HPDE6-E6E7 (cell line): ENCODE results near the gene SLC26A11.
"Not testable (repeated sequence)": the region's sequence is repeated elsewhere in the genome, so short reads cannot be mapped to it uniquely, and the experiment has no call there.

Experiments
- DNase-seq: peaks from one replicate; pipeline ENCODE4 v3.0.0; 2011; ENCODE audit warnings: missing footprints; ENCODE audit errors: extremely low spot score

SLC26A11 gene

DNA sequence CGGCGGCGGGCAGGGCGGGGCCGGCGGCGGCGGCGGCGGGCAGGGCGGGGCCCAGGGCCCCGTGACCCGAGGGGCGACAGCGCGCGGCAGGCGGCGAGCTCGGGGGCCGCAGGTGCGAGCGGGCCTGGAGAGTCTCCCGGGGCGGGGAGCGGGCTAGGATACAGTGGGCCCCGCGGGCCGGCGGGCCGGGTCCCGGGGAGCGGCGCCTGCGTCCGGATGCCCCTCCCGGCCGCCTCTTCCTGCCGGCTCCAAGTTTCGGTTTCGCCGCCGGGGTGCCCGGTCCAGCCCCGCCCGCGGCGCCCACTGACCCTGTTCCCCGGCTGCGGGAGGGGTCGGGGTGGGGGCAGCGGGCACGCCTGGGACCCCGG is 40.5 kb downstream of the SLC26A11 start, which contains the start of gene RNF213:
Gene RNF213 (plus strand): TSS at position 62 of the 368 bp plus-strand sequence. CDS start 2,830 bp downstream, outside the sequence.
- DNase-seq: peak; percentile 51

DNA sequence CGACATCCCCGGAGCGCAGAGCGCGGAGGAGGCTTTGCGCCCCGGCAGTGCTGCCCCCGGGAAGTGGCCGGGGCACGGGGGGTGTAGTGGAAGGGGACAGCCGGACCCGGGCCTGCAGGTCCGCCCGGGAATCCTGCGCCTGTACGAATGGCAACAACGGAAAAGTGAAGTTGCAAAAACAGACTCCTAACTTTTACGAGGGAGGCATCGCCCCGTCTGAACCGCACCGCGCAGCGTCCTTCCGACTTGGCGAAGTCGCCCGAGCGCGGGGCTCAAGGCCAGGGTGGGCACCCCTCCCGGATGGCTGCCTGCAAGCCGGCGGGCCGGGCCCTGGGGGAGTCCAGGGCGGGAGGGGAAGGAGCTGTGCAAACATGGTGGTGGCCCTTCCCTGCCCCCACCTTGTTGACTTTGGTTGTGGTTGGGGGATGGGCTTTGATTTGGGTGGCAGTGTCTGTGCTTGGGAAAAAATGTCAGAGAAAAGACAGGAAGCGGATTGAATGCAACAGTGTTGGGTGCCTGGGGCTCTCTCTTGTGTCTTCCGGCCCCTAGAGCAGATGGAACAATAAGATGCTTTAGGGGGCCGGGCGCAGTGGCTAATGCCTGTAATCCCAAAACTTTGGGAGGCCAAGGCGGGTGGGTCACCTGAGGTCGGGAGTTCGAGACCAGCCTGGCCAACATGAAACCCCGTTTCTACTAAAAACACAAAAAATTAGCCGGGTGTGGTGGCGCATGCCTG is 41.1 kb downstream of the SLC26A11 start:
- no peak for DNase-seq

DNA sequence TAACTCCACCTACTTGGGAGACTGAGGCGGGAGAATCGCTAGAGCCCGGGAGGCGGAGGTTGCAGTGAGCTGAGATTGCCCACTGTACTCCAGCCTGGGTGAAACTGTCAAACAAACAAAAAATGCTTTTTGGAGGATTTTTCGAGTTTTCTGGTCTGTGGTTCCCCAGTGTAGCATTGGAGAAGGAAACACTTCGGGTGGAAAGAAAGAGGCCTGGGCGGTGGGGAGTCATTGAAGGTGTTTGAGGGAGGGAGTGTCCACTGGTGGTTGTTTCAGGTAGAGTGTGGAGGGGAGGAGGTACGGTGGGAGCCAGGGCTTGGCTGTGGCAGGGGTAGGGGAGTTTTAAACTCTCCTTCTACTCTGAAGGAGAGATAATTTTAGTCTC is 41.7 kb downstream of the SLC26A11 start:
- DNase-seq: no peak

DNA sequence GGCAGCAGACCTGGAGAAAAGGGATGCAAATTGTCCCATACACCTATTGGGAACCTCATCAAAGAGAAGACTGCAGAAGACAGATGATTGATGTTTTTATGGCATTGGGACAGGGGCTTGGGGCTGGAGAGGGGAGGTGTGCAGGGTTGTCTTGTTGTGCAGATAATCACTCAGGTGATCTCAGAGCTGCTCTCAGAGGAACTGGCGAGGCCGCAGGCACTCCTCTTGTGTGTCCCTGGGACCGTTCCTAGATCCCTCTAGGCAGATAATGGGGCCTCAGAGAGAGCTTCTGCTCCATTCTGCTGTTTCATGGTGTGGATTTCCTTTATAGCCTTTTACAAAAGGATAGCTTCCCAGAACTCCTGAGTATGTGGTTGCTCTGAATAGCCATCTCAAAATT is 42.1 kb downstream of the SLC26A11 start:
- no peak for DNase-seq

DNA sequence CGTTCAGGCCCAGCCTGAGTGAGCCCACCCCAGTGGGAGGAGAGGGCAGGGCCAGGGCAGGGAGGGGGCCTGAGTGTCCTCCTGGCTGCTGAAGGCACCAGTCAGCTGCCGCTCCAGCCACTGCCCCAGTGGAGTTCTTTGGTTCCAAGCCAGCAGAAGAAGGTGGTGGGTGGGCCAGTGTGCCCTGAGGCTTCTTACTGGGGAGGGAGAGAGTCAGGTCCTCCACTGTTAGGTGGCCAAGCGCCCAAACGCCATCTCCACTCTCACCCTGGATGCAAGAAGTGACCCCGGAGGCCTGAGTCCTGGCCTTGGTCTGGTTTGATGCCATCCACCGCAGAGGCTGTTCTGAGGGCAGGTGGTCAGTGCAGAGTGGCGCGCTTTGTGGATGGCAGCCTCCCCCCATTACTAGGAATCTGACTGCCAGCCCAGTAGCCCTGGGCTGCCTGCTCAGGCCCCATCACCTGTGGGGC is 42.6 kb downstream of the SLC26A11 start:
- DNase-seq: no peak

DNA sequence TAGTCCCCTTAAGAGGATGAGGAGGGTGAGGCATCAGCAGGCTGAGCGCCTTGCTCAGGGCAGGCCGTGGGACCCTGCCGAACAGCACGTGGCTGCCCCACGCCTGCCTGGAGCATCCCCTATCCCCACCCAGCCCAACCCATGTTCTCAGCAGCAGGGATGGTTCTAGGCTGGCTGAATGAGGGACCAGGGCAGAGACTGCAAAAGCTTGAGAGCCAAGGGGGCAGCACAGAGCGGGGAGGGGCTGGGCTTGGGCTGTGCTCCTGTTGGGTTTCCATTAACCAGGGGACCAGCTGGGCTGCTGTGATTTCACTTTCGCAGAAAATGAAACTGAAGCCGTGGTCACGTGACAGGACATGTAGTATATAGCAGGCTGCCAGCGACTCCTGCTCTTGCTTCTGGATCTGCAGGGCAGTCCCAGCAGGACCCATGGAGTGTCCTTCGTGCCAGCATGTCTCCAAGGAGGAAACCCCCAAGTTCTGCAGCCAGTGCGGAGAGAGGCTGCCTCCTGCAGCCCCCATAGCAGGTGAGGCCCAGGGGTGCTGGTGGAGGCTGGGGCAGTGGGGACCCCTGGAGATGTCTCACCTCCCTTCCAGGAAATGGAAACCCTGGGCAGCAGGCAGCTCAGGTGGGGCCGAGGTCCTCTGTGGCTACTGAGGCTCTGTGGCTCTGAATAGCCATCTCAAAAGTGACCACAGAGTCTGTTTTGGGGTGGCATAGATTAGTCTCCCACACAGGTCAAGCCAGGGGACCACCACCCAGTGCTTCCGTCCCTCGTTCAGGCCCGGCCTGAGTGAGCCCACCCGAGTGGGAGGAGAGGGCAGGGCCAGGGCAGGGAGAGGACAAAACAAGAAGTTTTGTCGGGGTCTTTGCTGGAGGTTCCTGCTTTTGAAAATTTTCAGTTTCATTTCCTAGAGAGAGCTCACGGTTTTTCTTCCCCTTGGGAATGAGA is 43.3 kb downstream of the SLC26A11 start:
- peak; percentile 42 for DNase-seq

DNA sequence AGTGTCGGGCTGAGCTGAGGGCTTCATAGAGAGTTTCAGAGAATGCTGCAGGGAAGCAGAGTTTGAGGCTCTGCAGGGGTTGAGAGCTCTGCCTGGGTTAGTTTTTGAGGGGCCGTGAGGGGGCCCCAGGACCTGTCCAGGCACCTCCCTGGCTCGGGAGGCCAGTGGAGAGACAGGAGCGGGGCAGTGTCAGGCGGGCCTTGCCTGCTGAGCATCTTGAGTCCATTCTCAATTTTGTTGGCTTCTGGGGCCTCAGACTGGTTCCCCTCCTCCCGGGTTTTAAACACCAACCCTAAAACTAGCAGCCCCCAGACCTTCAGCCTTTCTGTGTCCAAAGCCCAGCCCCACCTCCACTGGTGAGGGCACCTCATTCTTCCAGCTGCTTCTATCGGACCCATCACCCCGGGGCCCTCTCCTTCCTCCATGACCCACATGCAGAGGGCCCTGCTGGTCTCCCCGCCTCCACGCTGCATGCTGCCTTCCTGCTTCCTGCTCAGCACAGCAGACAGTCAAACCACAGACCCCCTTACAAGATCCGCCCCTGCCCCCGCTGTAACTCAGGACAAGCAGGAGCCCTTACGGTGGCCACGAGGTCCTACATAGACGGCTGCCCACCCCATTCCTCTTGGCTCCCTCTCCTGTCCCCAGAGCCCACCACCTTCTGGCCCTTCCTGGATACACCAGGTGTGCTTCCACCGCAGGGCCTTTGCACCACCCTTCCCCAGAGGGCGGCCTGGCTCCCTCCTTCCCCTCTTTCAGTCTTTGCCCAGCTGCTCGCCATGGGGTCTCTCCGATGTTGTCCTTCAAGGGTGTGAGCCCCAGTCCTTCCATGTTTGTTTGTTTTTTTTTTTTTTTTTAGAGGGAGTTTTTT is 44.2 kb downstream of the SLC26A11 start:
- DNase-seq: no peak

DNA sequence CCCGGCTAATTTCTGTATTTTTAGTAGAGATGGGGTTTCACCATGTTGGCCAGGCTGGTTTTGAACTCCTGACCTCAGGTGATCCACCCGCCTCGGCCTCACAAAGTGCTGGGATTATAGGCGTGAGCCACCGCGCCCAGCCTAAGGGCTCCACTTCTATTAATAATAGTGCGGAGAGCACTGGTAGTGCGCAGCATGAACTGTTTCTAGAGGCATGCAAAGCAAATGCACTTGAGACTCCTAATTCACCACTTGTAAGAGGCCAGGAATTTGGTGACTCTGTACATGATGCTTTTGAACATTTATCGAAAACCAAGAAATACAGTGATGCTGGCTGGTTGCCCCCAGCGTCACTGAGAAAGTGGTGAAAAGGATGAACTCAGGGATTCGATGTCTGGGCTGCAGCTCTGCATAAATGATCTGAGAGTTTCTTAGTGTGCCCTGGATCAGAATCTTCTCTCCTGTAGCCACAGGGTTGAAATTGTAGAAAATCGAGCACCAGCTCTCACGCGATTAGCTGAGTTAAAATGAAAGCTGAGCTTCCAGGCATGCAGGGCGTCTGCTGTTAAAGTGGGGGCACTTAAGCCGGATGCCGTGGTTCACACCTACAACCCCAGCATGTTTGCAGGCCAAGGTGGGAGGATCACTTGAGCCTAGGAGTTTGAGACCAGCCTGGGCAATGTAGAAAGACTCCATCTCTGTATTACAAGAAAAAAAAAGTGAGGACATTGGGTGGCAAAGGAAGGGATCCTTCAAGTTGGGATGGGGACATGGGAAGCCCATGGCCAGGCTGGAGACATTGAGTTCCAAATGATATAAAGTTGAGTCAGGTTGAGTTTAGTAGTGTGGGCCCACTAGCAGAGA is 45.2 kb downstream of the SLC26A11 start:
- DNase-seq: no peak

DNA sequence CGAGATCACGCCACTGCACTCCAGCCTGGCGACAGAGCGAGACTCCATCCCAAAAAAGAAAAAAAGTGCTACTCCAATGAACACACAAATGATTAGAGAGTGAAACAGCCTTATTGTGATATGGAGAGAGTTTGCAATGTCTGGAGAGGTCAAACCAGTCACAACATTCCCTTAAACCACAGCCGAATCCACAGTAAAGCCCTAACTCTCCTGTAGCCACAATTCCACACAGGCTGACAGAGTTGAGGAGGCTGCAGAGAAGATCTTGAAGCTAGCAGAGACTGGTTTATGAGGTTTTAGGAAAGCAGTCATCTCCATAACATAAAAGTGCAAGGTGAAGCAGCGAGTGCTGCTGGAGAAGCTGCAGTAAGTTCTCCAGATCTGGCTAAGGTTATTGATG is 47.2 kb downstream of the SLC26A11 start:
- DNase-seq: no peak

DNA sequence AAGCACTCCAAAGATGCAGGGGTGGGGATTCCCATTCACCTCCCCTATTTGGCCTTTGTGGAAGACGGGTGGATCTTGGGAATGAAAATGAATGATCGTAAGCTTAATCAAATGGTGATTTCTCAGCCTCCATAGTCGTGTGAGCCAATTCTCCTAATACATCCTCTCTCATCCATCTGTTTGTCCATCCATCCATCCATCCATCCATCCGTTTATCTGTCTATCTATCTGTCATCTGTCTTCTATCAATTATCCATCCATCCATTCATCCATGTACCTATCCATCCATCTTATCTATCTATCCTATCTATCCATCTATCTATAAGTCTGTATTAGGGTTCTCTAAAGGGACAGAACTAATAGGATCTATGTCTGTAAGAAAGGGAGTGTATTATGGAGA is 48.2 kb downstream of the SLC26A11 start:
- no peak for DNase-seq

DNA sequence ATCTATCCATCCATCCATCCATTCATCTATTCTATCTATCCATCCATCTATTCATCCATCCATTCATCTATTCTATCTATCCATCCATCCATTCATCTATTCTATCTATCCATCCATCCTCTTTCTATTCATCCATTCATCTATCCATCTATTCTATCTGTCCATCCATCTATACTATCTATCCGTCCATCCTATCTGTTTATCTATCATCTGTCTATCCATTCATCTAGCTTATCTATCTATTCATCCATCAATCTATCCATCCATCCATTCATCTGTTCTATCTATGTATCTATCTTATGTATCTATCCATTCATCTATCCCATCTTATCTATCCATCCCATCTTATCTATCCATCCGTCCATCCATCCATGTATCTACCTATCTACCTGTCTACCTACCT is 49.2 kb downstream of the SLC26A11 start:
- no peak for DNase-seq

DNA sequence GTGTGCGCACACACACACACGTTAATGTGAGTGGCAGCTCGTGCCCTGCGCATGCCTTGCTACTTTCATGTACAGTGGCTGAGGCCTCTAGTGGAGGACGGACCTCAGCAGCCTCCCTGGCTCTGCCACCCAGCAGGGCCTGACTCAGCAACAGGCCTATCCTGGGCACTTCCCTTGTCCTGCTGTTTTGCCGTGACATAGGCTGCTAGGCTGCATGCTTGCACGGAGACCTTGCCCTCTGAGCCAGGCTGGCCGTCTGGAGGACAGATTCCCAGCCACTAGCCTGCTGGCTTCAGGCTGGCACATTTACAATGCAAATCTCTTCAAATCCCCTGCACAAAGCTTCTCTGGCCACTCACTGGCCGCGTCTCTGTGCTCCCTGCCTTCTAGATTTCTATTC is 49.9 kb downstream of the SLC26A11 start:
- no peak for DNase-seq

DNA sequence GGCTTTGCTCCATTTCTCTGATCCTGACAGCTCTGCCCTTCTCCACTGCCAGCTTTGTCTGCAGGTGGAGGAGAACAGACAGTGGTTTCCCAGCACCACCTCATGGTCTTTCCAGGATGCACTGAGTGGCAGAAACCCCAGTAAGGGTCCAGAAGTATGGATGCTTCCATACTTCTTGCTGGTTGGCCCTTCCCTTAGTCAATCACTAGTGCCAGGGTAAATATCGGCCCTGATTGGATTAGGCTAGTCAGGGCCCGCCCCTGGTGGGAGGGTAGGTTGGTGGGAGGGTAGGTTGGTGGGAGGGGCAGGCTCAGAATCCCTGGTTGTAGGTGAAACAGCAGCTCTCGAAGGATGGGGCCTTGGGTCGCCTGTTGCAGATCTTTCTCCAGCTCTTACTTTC is 50.6 kb downstream of the SLC26A11 start:
- no peak for DNase-seq

DNA sequence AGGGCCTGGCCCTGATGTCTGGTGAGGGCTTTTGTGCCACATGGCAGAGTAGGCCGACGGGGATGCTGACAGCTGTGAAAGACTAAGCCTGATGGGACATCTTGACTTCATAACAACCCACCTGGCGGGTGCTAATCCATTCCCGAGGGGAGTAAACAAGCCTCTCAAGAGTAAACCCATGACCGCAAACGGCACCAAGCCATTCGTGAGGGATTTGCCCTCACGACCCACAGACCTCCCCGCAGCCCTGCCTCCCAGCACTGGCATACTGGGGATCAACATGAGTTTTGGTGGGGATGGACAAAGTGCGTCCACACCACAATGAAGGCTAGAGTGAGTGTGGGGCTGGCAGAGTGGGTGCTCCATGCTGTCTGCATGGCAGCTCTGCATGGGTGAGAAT is 52.1 kb downstream of the SLC26A11 start:
- no peak for DNase-seq

DNA sequence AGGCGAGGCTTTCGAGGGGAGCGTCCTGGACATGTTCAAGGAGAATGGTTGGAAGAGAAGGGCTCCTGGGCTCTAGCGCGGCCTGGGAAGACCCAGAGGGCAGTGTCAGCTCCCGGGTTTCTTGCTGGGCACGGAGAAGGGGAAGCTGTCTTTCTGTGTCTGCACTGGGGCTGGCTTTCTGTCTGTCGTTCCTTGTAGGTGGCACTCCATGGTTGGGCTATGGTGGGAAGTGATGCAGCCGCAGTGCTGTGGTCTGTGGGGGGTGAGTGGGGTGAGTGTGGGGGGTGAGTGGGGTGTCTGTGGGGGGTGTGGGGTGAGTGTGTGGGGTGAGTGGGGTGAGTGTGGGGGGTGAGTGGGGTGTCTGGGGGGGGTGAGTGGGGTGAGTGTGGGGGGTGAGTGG is 54.1 kb downstream of the SLC26A11 start:
- DNase-seq: no peak

DNA sequence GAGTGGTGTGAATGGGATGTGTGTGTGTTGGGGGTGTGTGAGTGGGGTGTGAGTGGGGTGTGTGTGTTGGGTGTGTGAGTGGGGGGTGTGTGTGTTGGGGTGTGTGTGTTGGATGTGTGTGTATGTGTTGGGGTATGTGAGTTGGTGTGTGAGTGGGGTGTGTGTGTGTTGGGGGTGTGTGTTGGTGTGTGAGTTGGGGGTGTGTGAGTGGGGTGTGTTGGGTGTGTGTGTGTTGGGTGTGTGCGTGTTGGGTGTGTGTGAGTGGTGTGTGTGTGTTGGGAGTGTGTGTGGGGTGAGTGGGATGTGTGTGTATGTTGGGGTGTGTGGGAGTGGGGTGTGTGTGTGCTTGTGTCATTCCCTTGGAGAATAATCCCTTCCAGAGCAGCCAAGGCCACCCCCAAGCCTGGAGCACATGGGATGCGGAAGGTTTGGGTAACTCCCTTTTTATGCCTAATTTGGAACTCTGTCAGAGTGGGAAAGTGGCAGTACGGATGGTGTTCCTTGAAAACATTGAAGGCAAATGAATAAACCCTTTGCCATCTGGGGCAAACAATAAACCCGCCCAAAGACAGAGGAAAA is 54.7 kb downstream of the SLC26A11 start:
- no peak for DNase-seq

DNA sequence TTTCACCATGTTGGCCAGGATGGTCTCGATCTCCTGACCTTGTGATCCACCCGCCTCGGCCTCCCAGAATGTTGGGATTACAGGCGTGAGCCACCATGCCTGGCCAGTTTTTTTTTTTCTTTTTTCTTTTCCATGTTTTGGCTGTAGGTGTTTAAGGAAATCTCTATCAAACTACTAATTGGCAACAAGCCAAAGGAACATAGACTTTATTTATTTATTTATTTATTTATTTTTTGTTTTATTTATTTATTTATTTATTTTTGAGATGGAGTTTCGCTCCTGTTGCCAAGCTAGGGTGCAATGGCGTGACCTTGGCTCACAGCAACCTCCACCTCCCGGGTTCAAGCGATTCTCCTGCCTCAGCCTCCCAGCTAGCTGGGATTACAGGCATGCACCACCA is 55.6 kb downstream of the SLC26A11 start:
- not testable (repeated sequence) for DNase-seq

DNA sequence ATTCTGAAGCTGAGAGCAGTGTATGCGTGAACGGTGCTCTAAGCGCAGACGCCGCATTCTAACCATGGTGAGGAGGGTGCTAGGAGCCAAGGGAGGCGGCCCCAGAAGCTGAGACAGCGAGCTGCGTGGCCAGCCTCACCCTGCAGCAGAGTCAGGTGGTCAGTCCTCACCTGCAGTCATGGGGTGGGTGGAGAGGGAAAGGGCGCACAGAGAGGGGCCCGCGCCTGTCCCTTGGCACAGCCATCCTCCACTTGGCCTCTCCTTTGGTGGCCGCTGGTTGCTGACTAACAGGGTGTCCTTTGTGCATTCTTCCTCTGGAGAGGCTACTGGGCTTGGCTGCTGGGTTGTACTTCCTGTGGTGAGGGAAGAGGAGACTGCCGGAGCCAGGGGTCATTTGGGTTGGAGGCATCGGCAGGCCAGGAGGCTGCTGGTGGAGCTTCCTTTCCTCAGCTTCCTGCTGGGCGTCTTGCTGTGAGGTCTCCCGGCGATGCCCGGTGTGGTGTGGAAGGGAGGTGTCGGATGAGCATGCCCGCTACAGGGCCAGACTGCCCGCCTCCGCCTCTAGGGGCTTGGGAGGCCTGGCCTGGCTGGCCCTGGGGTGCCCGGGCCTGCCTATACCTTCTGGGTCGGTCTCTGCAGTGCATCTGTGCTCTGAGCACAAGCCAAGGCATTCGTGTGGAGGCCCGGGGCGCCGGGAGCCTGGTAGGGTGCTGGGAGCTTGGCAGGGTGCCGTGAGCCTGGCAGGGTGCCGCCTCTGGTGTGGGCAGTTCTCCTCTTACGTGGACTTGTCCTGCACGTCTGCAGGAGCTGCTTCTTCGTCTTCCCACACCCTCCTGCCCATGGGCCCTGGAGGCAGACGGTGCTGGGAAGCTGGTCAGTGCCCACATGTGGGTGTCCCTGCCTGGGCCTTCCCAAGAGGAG is 57.8 kb downstream of the SLC26A11 start:
- DNase-seq: no peak

DNA sequence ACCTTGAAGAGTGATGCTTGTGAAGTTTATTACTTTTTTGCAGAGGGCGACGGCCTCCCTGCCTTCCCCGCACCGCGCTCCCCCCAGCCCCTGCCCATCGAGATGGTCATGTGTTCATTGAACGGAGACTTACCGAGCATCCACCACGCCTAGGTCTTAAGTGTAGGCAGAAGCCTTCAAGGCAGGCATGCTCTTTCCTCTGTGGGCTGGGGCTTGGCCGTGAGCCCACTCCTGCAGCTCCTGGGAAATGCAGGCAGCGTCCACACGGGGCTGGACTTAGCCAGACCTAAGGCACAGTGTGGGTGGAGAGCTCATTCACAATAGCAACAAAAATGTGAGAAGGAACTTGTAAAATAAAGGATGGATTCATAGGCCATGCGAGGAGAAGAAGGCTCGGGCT is 59.7 kb downstream of the SLC26A11 start:
- DNase-seq: no peak
